IMR-90 (cell line): Measurements from ENCODE around the gene EZR. TPM values are rescaled to one million over a fixed set of nuclear protein-coding genes. Genes with fewer than 3 reads are reported as not detected.

Source experiments
- ATAC-seq: fragments of 200-7000 bp; cut with Tn5 transposase; 2 replicates; pipeline ENCODE4 v1.9.1; 2020; ENCODE audit warnings: low read depth, mild to moderate bottlenecking, moderate library complexity
- BruUV-seq: library from RNA; stranded (reverse); fragments of 400-500 nt; replicated peaks from 2 replicates; lab custom pipeline; 2021; lab: Mats Ljungman, UMichigan
- CTCF ChIA-PET: fragments of 300-600 bp; formaldehyde crosslinking; extraction: SDS; loops from one replicate; lab custom pipeline; 2021; ENCODE audit warnings: antibody characterized with exemption; lab: Yijun Ruan, JAX
- POLR2A ChIA-PET: fragments of 300-600 bp; sonication (Branson Sonifier 250); formaldehyde crosslinking; loops from one replicate; lab custom pipeline; 2022; ENCODE audit warnings: antibody characterized with exemption; ENCODE audit not compliant: unreplicated experiment; lab: Charles Lee
- DNase-seq: peaks from one replicate; pipeline ENCODE4 v3.0.0; 2013
- H2AFZ ChIP-seq: replicated peaks from 2 replicates; pipeline ENCODE3; 2013; ENCODE audit warnings: low read length, mild to moderate bottlenecking; ENCODE audit not compliant: poor library complexity
- H2AK5ac ChIP-seq: 2 replicates; pipeline ENCODE4 v1.6.1; 2013; ENCODE audit warnings: low read depth, low read length, inconsistent platforms
- H2AK9ac ChIP-seq: replicated peaks from 2 replicates; pipeline ENCODE3; 2013; ENCODE audit warnings: mild to moderate bottlenecking, low read depth, low read length, moderate library complexity; ENCODE audit not compliant: poor library complexity
- H2BK120ac ChIP-seq: 2 replicates; pipeline ENCODE4 v1.6.1; 2013; ENCODE audit warnings: low read depth, low read length, inconsistent platforms
- H2BK15ac ChIP-seq: 3 replicates; pipeline ENCODE4 v1.6.1; 2013; ENCODE audit warnings: low read depth, low read length, inconsistent platforms
- H2BK20ac ChIP-seq: 2 replicates; pipeline ENCODE4 v1.6.1; 2013; ENCODE audit warnings: low read depth, mild to moderate bottlenecking, inconsistent platforms, low read length, moderate library complexity
- H2BK5ac ChIP-seq: 2 replicates; pipeline ENCODE4 v1.6.1; 2013; ENCODE audit warnings: mild to moderate bottlenecking, low read depth, low read length, inconsistent platforms; ENCODE audit not compliant: poor library complexity, severe bottlenecking
- H3K14ac ChIP-seq: replicated peaks from 2 replicates; pipeline ENCODE4 v1.6.1; 2013; ENCODE audit warnings: low read depth, low read length, inconsistent platforms
- H3K18ac ChIP-seq: 2 replicates; pipeline ENCODE4 v1.6.1; 2013; ENCODE audit warnings: low read depth, low read length, control low read depth
- H3K23ac ChIP-seq: 2 replicates; pipeline ENCODE4 v1.6.1; 2013; ENCODE audit warnings: low read depth, low read length, inconsistent platforms
- H3K27ac ChIP-seq: 2 replicates; pipeline ENCODE4 v1.5.1; 2013; ENCODE audit warnings: mild to moderate bottlenecking, control low read depth, low read length; ENCODE audit not compliant: insufficient read depth
- H3K27me3 ChIP-seq: 2 replicates; pipeline ENCODE4 v1.6.1; 2013; ENCODE audit warnings: low read length; ENCODE audit not compliant: control insufficient read depth, insufficient read depth
- H3K36me3 ChIP-seq: 2 replicates; pipeline ENCODE4 v1.6.1; 2013; ENCODE audit warnings: low read length, mixed read lengths; ENCODE audit not compliant: control insufficient read depth, insufficient read depth
- H3K4ac ChIP-seq: 2 replicates; pipeline ENCODE4 v1.6.1; 2013; ENCODE audit warnings: low read depth, low read length, inconsistent platforms
- H3K4me1 ChIP-seq: 2 replicates; pipeline ENCODE4 v1.6.1; 2013; ENCODE audit warnings: low read length, mixed read lengths; ENCODE audit not compliant: control insufficient read depth, insufficient read depth
- H3K4me2 ChIP-seq: 2 replicates; pipeline ENCODE4 v1.6.1; 2013; ENCODE audit warnings: low read depth, mild to moderate bottlenecking, control low read depth, low read length, moderate library complexity
- H3K4me3 ChIP-seq: 2 replicates; pipeline ENCODE4 v1.5.1; 2013; ENCODE audit warnings: low read depth, mild to moderate bottlenecking, control low read depth, low read length, moderate library complexity; ENCODE audit not compliant: insufficient read depth
- H3K56ac ChIP-seq: 2 replicates; pipeline ENCODE4 v1.6.1; 2013; ENCODE audit warnings: low read length, inconsistent platforms; ENCODE audit not compliant: insufficient read depth; ENCODE audit errors: extremely low read depth
- H3K79me1 ChIP-seq, 2 experiments: 2 replicates each; pipeline ENCODE4 v1.6.1; 2013; ENCODE audit warnings: low read length in 2 of 2, inconsistent platforms in 1 of 2, low read depth in 1 of 2
- H3K9ac ChIP-seq: 2 replicates; pipeline ENCODE4 v1.6.1; 2013; ENCODE audit warnings: low read depth, low read length, control low read depth
- H3K9me1 ChIP-seq: 2 replicates; pipeline ENCODE4 v1.6.1; 2013; ENCODE audit warnings: low read length, inconsistent platforms; ENCODE audit not compliant: insufficient read depth
- H3K9me3 ChIP-seq: 2 replicates; pipeline ENCODE4 v1.6.1; 2013; ENCODE audit warnings: low read length; ENCODE audit not compliant: control insufficient read depth, insufficient read depth
- H4K20me1 ChIP-seq: 2 replicates; pipeline ENCODE4 v1.6.1; 2013; ENCODE audit warnings: low read length, inconsistent platforms; ENCODE audit not compliant: insufficient read depth
- H4K5ac ChIP-seq: 2 replicates; pipeline ENCODE4 v1.6.1; 2013; ENCODE audit warnings: mild to moderate bottlenecking, low read depth, low read length, control low read depth
- H4K8ac ChIP-seq, 2 experiments: 2 replicates each; pipeline ENCODE4 v1.6.1; 2013; ENCODE audit warnings: low read depth in 2 of 2, low read length in 2 of 2, control low read depth in 1 of 2, inconsistent platforms in 1 of 2
- H4K91ac ChIP-seq: 2 replicates; pipeline ENCODE4 v1.6.1; 2013; ENCODE audit warnings: low read depth, low read length, inconsistent platforms; ENCODE audit not compliant: insufficient read depth
- BHLHE40 ChIP-seq: fragments of 150-350 bp; IDR thresholded peaks from 2 replicates; pipeline ENCODE4 v1.6.1; 2016; ENCODE audit warnings: mild to moderate bottlenecking, low read depth, low read length
- CEBPB ChIP-seq: IDR thresholded peaks from 2 replicates; pipeline ENCODE4 v1.6.1; 2012; ENCODE audit warnings: low read depth, low read length, improper control_type of control experiment
- CHD1 ChIP-seq: IDR thresholded peaks from 2 replicates; pipeline ENCODE4 v1.6.1; 2012; ENCODE audit warnings: low read depth, low read length, improper control_type of control experiment
- FOS ChIP-seq: fragments of 150-350 bp; IDR thresholded peaks from 2 replicates; pipeline ENCODE4 v1.6.1; 2016; ENCODE audit warnings: low read depth, low read length
- MAFK ChIP-seq: IDR thresholded peaks from 2 replicates; pipeline ENCODE4 v1.6.1; 2012; ENCODE audit warnings: low read depth, low read length, improper control_type of control experiment
- MAZ ChIP-seq: IDR thresholded peaks from 2 replicates; pipeline ENCODE4 v1.6.1; 2012; ENCODE audit warnings: low read depth, mild to moderate bottlenecking, low read length, improper control_type of control experiment, moderate library complexity, borderline replicate concordance
- MXI1 ChIP-seq: IDR thresholded peaks from 2 replicates; pipeline ENCODE4 v1.6.1; 2012; ENCODE audit warnings: low read depth, mild to moderate bottlenecking, low read length, moderate library complexity, borderline replicate concordance
- NFE2L2 ChIP-seq: fragments of 150-350 bp; IDR thresholded peaks from 2 replicates; pipeline ENCODE4 v1.6.1; 2016; ENCODE audit warnings: low read depth, mild to moderate bottlenecking, low read length
- POLR2A ChIP-seq: IDR thresholded peaks from 2 replicates; pipeline ENCODE4 v1.6.1; 2012; ENCODE audit warnings: mild to moderate bottlenecking, low read depth, low read length
- RAD21 ChIP-seq: IDR thresholded peaks from 2 replicates; pipeline ENCODE4 v1.6.1; 2012; ENCODE audit warnings: low read length, improper control_type of control experiment
- RCOR1 ChIP-seq: IDR thresholded peaks from 2 replicates; pipeline ENCODE4 v1.6.1; 2012; ENCODE audit warnings: mild to moderate bottlenecking, low read length, improper control_type of control experiment; ENCODE audit not compliant: insufficient replicate concordance
- RFX5 ChIP-seq: IDR thresholded peaks from 2 replicates; pipeline ENCODE4 v1.8.0; 2012; ENCODE audit warnings: low read depth, mild to moderate bottlenecking, low read length, moderate library complexity
- SMC3 ChIP-seq: fragments of 150-350 bp; IDR thresholded peaks from 2 replicates; pipeline ENCODE4 v1.6.1; 2016; ENCODE audit warnings: low read depth, mild to moderate bottlenecking, antibody characterized with exemption, low read length, moderate library complexity
- USF2 ChIP-seq: fragments of 150-350 bp; IDR thresholded peaks from 2 replicates; pipeline ENCODE4 v1.6.1; 2017; ENCODE audit warnings: mild to moderate bottlenecking, antibody characterized with exemption, low read length, low read depth
- WGBS, 2 experiments: methylation state at CpG; one replicate each; pipeline versions ENCODE4 v1.1.5 to v1.1.7; 2013; ENCODE audit warnings: missing lambda C conversion rate in 2 of 2; ENCODE audit not compliant: insufficient read length in 1 of 2; ENCODE audit errors: extremely low coverage in 2 of 2; 5-methylcytosine and 5-hydroxymethylcytosine counted together
- dilution Hi-C: fragments of 300-500 bp; cut with HindIII; formaldehyde crosslinking; loops from one replicate; pipeline ENCODE4 v1.14.3; 2018; ENCODE audit warnings: low sequenced_read_pairs; ENCODE audit not compliant: unreplicated experiment
- in situ Hi-C: fragments of 300-500 bp; cut with MboI; formaldehyde crosslinking; loops from 3 replicates; pipeline ENCODE4 v1.14.3; 2019; ENCODE audit warnings: low sequenced_read_pairs, inconsistent platforms, mixed read lengths
- intact Hi-C: fragments of 100-400 bp; cut with micrococcal nuclease; formaldehyde crosslinking; loops from 2 replicates; pipeline ENCODE4 v1.10.0; 2022
- polyA plus RNA-seq, 3 experiments: library from polyadenylated mRNA; depleted of rRNA; stranded (reverse); fragments of >200 nt; gene quantifications; 2 replicates each; pipeline ENCODE4 v1.2.3, GENCODE V29; 2012; ENCODE audit warnings: low replicate concordance in 1 of 3
- total RNA-seq: library from RNA; depleted of rRNA; stranded (reverse); fragments of >200 nt; gene quantifications from 2 replicates; pipeline ENCODE4 v1.2.3, GENCODE V29; 2012
- TF ChIP-seq, protein P1 (sequence below): conservative IDR thresholded peaks from 2 replicates; pipeline ENCODE4 v1.5.1; 2012; ENCODE audit warnings: mild to moderate bottlenecking, low read depth, low read length, improper control_type of control experiment
- TF ChIP-seq, protein P2 (sequence below): fragments of 150-350 bp; IDR thresholded peaks from 2 replicates; pipeline ENCODE4 v1.6.1; 2016; ENCODE audit warnings: low read depth, mild to moderate bottlenecking, low read length, moderate library complexity, borderline replicate concordance

The EZR gene
- total and polyA plus RNA-seq, 2 of the 4 experiments (the other 2 are of a cell fraction) = 83.8 to 145 TPM

DNA sequence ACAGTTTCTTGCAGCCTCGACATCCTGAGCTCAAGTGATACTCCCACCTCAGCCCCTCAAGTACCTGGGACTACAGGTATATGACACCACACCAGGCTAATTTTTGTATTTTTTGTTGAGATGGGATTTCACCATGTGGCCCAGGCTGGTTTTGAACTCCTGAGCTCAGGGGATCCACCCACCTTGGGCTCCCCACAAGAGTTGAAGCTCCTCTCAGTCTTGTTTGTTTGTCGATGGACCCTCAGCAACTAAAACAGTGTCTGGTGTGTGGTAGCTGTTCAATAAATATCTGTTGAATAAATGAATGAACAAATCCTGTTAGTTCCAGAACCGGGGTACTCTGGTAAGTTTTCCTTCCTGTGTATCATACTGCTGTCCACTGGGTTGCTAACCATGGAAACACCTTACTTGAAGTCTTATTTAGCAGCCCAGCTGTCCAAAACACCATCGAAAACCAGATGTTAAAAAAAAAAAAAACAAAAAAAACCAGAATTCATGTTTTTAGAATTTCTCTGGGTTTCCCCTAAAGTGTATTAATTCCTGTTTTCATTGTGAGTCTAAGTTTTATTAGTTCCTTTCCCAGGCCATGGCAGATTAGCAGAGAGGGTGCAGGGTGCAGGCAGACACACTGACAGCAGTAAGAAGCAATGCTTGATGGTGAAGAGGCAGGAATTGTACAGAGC, 7.8 kb upstream of the EZR start:
- no CpG with 5 or more reads among the region's 4 CpGs for WGBS, 2 experiments
- intact Hi-C loops (no loop called here), in situ Hi-C loops (no loop called here), dilution Hi-C loops (no loop called here)
- no peak overlapping the region for H3K9ac ChIP-seq
- H3K36me3 ChIP-seq = no peaks in the 10 kb centered on the region
- H3K79me1 ChIP-seq = no peaks in the 10 kb centered on the region
- no peak for DNase-seq
- H4K20me1 ChIP-seq = no peaks in the 10 kb centered on the region
- H2BK120ac ChIP-seq = no peak overlapping the region
- H3K4ac ChIP-seq = no peak overlapping the region
- H4K91ac ChIP-seq = no peak overlapping the region
- H3K14ac ChIP-seq = no peak overlapping the region
- H4K8ac ChIP-seq = no peak overlapping the region
- H3K23ac ChIP-seq = no peak overlapping the region
- H3K56ac ChIP-seq = no peak overlapping the region
- no peak overlapping the region for H2AK9ac ChIP-seq
- H3K27ac ChIP-seq = no peak overlapping the region
- H3K27me3 ChIP-seq = no peaks in the 10 kb centered on the region
- H3K4me2 ChIP-seq = no peak overlapping the region
- no peak overlapping the region for H2BK15ac ChIP-seq
- H3K9me3 ChIP-seq = no peaks in the 10 kb centered on the region
- H3K4me3 ChIP-seq = no peak overlapping the region
- CTCF ChIA-PET = no interaction called here
- peak overlapping the region; percentile 28 for H2AFZ ChIP-seq
- H3K4me1 ChIP-seq = peaks cover 6% of the 10 kb centered on the region; the same call in 1 of the 2 replicates
- no peak for ATAC-seq
- no peak overlapping the region for H2BK20ac ChIP-seq
- no TSS peak for BruUV-seq
- POLR2A ChIA-PET = no interaction called here
- peaks cover 7% of the 10 kb centered on the region for H3K9me1 ChIP-seq
- no peak overlapping the region for H4K5ac ChIP-seq
- no peak overlapping the region for H2BK5ac ChIP-seq
- no peak overlapping the region for H2AK5ac ChIP-seq
- TF ChIP-seq MAZ (no peak), FOS (no peak), MAFK (no peak), CHD1 (no peak), MXI1 (no peak), RFX5 (no peak), RAD21 (no peak), BHLHE40 (no peak), NFE2L2 (no peak), CEBPB (no peak), POLR2A (no peak), USF2 (no peak), RCOR1 (no peak), SMC3 (no peak)
- TF ChIP-seq, protein P1, sequence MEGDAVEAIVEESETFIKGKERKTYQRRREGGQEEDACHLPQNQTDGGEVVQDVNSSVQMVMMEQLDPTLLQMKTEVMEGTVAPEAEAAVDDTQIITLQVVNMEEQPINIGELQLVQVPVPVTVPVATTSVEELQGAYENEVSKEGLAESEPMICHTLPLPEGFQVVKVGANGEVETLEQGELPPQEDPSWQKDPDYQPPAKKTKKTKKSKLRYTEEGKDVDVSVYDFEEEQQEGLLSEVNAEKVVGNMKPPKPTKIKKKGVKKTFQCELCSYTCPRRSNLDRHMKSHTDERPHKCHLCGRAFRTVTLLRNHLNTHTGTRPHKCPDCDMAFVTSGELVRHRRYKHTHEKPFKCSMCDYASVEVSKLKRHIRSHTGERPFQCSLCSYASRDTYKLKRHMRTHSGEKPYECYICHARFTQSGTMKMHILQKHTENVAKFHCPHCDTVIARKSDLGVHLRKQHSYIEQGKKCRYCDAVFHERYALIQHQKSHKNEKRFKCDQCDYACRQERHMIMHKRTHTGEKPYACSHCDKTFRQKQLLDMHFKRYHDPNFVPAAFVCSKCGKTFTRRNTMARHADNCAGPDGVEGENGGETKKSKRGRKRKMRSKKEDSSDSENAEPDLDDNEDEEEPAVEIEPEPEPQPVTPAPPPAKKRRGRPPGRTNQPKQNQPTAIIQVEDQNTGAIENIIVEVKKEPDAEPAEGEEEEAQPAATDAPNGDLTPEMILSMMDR = no peak
- TF ChIP-seq, protein P2, sequence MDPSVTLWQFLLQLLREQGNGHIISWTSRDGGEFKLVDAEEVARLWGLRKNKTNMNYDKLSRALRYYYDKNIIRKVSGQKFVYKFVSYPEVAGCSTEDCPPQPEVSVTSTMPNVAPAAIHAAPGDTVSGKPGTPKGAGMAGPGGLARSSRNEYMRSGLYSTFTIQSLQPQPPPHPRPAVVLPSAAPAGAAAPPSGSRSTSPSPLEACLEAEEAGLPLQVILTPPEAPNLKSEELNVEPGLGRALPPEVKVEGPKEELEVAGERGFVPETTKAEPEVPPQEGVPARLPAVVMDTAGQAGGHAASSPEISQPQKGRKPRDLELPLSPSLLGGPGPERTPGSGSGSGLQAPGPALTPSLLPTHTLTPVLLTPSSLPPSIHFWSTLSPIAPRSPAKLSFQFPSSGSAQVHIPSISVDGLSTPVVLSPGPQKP = no peak
- no peak overlapping the region for H3K18ac ChIP-seq
